K562 (cell line): ENCODE data around the gene CSF1. TPM values are rescaled to one million over a fixed set of nuclear protein-coding genes. Genes with fewer than 3 reads are reported as not detected.

Experiments used
- DDX20 ChIP-seq: fragments of 450-650 bp; IDR thresholded peaks from 2 replicates; pipeline ENCODE4 v1.6.1; 2016; ENCODE audit warnings: missing genetic modification characterization, low read depth, mild to moderate bottlenecking, missing compliant biosample characterization, moderate library complexity
- FOXA3 ChIP-seq, 2 experiments: fragments of 450-650 bp in 1 of 2; sonication (generic) in 1 of 2; formaldehyde crosslinking; IDR thresholded peaks in 1 of 2; conservative IDR thresholded peaks in 1 of 2; 2 replicates each; pipeline versions ENCODE4 v1.4.0 to v1.8.0; 2020 to 2022; ENCODE audit warnings: mild to moderate bottlenecking in 2 of 2, missing genetic modification reagents in 1 of 2
- FOXM1 ChIP-seq, 2 experiments: fragments of 450-650 bp in 1 of 2; sonication (generic) in 1 of 2; formaldehyde crosslinking in 1 of 2; IDR thresholded peaks; 2 replicates each; pipeline versions ENCODE4 v1.6.1 to v1.9.0; 2017 to 2022; ENCODE audit warnings: low read depth in 2 of 2, mild to moderate bottlenecking in 2 of 2, missing genetic modification reagents in 1 of 2, moderate library complexity in 1 of 2
- HMGN3 ChIP-seq: IDR thresholded peaks from 2 replicates; pipeline ENCODE4 v1.6.1; 2011; ENCODE audit warnings: borderline replicate concordance, low read depth, mild to moderate bottlenecking, mixed read lengths, low read length; ENCODE audit not compliant: insufficient read length; ENCODE audit errors: extremely low read depth
- MED1 ChIP-seq: sonication (generic); formaldehyde crosslinking; IDR thresholded peaks from 2 replicates; pipeline ENCODE4 v1.8.1; 2023; ENCODE audit warnings: missing genetic modification reagents, borderline replicate concordance
- SIN3A ChIP-seq, 2 experiments: fragments of 150-350 bp in 1 of 2; IDR thresholded peaks; 2 replicates each; pipeline ENCODE4 v1.6.1; 2011 to 2016; ENCODE audit warnings: borderline replicate concordance in 2 of 2, low read depth in 2 of 2, low read length in 2 of 2, mild to moderate bottlenecking in 2 of 2, moderate library complexity in 2 of 2; ENCODE audit not compliant: control insufficient read depth in 1 of 2
- SNRNP70 ChIP-seq: fragments of 200-400 bp; formaldehyde crosslinking; optimal IDR thresholded peaks from 2 replicates; pipeline ENCODE3; 2017; ENCODE audit warnings: low read depth, low read length
- STAG1 ChIP-seq: sonication (generic); formaldehyde crosslinking; IDR thresholded peaks from 2 replicates; pipeline ENCODE4 v1.5.0; 2020; ENCODE audit warnings: missing genetic modification reagents, borderline replicate concordance
- ZBTB2 ChIP-seq: fragments of 450-650 bp; IDR thresholded peaks from 2 replicates; pipeline ENCODE4 v1.6.1; 2016; ENCODE audit warnings: antibody characterized with exemption
- ZBTB8A ChIP-seq: fragments of 450-650 bp; IDR thresholded peaks from 2 replicates; pipeline ENCODE4 v1.6.1; 2018; ENCODE audit warnings: mild to moderate bottlenecking, moderate library complexity; ENCODE audit not compliant: partially characterized antibody
- ZNF133 ChIP-seq: fragments of 250-450 bp; sonication (Bioruptor Pico); IDR thresholded peaks from 2 replicates; pipeline ENCODE4 v1.4.0; 2020; ENCODE audit warnings: mild to moderate bottlenecking
- ZNF707 ChIP-seq: fragments of 250-450 bp; sonication (Bioruptor Pico); conservative IDR thresholded peaks from 2 replicates; pipeline ENCODE4 v1.8.0; 2022; ENCODE audit warnings: inconsistent platforms, mild to moderate bottlenecking, moderate library complexity
- polyA plus RNA-seq, 8 experiments: library from polyadenylated mRNA; depleted of rRNA in 4 of 8; stranded (reverse) in 5 of 8; unstranded in 3 of 8; fragments of >200 nt; fragmentation: Nextera tagmentation in 2 of 8; fragmentation: Illumina TruSeq in 1 of 8; extraction: Ambion mirVana in 2 of 8; extraction: Trizol in 1 of 8; gene quantifications; 2 replicates each; pipeline versions ENCODE4 v1.2.1 to v1.2.3, GENCODE V29; 2011 to 2014; ENCODE audit warnings: inconsistent platforms in 1 of 8, missing spikeins in 1 of 8
- total RNA-seq, 7 experiments: library from RNA; depleted of rRNA in 6 of 7; stranded (reverse); fragments of >200 nt in 6 of 7; fragmentation: Illumina TruSeq in 2 of 7; extraction: Trizol in 2 of 7; gene quantifications; 2 replicates each; pipeline versions ENCODE4 v1.2.1 to v1.2.3, GENCODE V29; 2011 to 2021; ENCODE audit warnings: low replicate concordance in 1 of 7
- TF ChIP-seq, protein P1 (sequence below): sonication (generic); formaldehyde crosslinking; IDR thresholded peaks from 2 replicates; pipeline ENCODE4 v1.8.1; 2023; ENCODE audit warnings: mild to moderate bottlenecking, missing genetic modification reagents, moderate library complexity
- TF ChIP-seq, protein P2 (sequence below): fragments of 450-650 bp; formaldehyde crosslinking; IDR thresholded peaks from 2 replicates; pipeline ENCODE4 v1.4.0; 2022; ENCODE audit warnings: missing genetic modification characterization
- TF ChIP-seq, protein P3 (sequence below): sonication (generic); formaldehyde crosslinking; IDR thresholded peaks from 2 replicates; pipeline ENCODE4 v1.9.0; 2022; ENCODE audit warnings: mild to moderate bottlenecking, missing genetic modification reagents

The CSF1 gene
- total and polyA plus RNA-seq, 9 of the 15 experiments (the other 6 are each of a cell fraction or from before 2014, with no cell fraction given): 0.18 to 11.8 (median 2.8) TPM

- TF ChIP-seq, protein P1, sequence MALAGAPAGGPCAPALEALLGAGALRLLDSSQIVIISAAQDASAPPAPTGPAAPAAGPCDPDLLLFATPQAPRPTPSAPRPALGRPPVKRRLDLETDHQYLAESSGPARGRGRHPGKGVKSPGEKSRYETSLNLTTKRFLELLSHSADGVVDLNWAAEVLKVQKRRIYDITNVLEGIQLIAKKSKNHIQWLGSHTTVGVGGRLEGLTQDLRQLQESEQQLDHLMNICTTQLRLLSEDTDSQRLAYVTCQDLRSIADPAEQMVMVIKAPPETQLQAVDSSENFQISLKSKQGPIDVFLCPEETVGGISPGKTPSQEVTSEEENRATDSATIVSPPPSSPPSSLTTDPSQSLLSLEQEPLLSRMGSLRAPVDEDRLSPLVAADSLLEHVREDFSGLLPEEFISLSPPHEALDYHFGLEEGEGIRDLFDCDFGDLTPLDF (CRISPR knock-in tag): no peak
- TF ChIP-seq ZNF133 (CRISPR knock-in tag): no peak
- TF ChIP-seq HMGN3: no peak
- no peak for TF ChIP-seq DDX20 (tag)
- no peak for TF ChIP-seq ZBTB8A
- TF ChIP-seq, protein P2, sequence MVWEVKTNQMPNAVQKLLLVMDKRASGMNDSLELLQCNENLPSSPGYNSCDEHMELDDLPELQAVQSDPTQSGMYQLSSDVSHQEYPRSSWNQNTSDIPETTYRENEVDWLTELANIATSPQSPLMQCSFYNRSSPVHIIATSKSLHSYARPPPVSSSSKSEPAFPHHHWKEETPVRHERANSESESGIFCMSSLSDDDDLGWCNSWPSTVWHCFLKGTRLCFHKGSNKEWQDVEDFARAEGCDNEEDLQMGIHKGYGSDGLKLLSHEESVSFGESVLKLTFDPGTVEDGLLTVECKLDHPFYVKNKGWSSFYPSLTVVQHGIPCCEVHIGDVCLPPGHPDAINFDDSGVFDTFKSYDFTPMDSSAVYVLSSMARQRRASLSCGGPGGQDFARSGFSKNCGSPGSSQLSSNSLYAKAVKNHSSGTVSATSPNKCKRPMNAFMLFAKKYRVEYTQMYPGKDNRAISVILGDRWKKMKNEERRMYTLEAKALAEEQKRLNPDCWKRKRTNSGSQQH (CRISPR knock-in tag): no peak
- TF ChIP-seq FOXA3 (CRISPR knock-in tag; conservative IDR thresholded peaks at IDR 0.05 in 1 of 2, IDR thresholded peaks at IDR 0.05 in 1 of 2): no peak
- TF ChIP-seq STAG1 (CRISPR knock-in tag): no peak
- no peak for TF ChIP-seq FOXM1 (IDR thresholded peaks at IDR 0.05; ENCODE audit: low read depth)
- no peak for TF ChIP-seq FOXM1 (CRISPR knock-in tag; IDR thresholded peaks at IDR 0.05; ENCODE audit: low read depth)
- TF ChIP-seq ZBTB2: no peak
- TF ChIP-seq, protein P3, sequence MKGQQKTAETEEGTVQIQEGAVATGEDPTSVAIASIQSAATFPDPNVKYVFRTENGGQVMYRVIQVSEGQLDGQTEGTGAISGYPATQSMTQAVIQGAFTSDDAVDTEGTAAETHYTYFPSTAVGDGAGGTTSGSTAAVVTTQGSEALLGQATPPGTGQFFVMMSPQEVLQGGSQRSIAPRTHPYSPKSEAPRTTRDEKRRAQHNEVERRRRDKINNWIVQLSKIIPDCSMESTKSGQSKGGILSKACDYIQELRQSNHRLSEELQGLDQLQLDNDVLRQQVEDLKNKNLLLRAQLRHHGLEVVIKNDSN (CRISPR knock-in tag): peak; percentile 6; the same call in 1 of the 2 replicates
- TF ChIP-seq MED1 (CRISPR knock-in tag): no peak
- TF ChIP-seq SIN3A (IDR thresholded peaks at IDR 0.05; ENCODE audit: borderline replicate concordance in 2 of 2, control insufficient read depth in 1 of 2, low read depth in 2 of 2, low read length in 2 of 2): no peak
- no peak for TF ChIP-seq ZNF707 (CRISPR knock-in tag)
- TF ChIP-seq SNRNP70: no peak
Observed at GRCh38 chr1:109877317-109877771, 33.3 kb upstream of the CSF1 start (continued).
